Stimulated activated CD8-positive, alpha-beta memory T cell treated with anti-CD3 and anti-CD28 coated beads, Interleukin-4, amount 100 ng/mL, for 4 hours (primary cell): ENCODE data around the gene USP46.

ENCODE experiments used
- DNase-seq, 2 donors: peaks; one replicate each; pipeline ENCODE4 v3.0.0-alpha.2; 2020; ENCODE audit warnings: low read depth in 2 of 2, low spot score in 1 of 2

USP46 gene

DNA sequence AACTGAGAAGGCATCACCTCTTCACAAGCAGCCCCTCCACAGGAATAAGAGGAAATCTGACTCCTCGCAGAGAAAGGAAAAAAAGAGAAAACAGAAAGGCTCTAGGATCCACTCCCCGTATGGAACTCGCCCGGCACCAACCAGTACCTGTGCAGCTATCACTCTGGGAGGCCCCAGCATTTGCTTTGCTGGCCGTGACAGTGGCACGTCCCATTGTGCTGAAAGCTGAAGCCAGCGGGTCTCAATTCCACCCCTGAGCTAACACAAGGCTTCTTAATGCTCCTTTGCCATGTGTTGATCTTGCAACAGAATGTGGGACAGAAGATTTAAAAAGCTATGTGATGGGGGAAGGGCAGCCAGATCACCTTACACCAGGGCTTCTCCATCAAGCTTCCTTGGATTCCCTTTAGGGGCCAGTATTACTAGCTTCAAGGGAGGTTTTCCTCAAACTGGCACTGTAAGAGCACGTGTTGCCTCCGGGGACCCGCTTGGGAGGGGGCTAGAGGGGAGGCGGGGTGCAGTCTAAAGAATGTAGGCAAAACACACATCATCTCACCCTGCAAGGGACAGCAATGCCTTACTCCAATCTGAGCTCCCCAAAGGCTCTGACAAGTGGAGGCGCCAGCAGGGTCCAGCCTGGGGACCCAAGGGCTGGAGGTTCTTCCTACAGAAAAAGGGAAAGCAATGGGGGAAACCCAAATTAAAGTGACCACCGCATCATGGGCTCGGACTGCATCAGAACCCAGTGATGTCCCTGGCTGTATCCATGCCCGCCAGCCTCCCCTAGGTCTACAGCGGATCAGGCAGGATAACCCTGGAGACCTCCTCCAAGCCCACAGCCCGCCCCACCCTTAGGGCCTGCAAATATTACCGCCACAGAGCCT lies 1.2 kb downstream of the USP46 start:
- no peak for DNase-seq

DNA sequence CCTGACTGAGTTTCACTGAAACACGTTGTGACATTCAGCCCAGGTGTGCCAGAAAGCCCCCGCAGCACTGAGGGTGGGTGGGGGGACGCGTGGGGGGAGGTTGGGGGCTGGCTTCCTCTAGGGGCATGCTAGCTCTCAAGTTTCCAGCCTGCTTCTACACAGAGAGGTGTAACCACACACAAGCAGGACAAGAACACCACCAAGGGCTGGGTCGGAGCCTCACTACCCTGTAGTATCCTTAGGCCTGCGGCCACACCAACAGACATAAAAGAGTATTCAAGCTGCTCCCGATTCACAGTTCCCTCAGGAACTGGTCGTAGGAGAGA lies 1.8 kb downstream of the USP46 start:
- DNase-seq: no peak

- DNase-seq: no peak
Observed at GRCh38 chr4:52655506-52655905, 3.6 kb downstream of the USP46 start.

GRCh38 chr4:52651996-52652672 lies 7.0 kb downstream of the USP46 start:
- no peak for DNase-seq

DNA sequence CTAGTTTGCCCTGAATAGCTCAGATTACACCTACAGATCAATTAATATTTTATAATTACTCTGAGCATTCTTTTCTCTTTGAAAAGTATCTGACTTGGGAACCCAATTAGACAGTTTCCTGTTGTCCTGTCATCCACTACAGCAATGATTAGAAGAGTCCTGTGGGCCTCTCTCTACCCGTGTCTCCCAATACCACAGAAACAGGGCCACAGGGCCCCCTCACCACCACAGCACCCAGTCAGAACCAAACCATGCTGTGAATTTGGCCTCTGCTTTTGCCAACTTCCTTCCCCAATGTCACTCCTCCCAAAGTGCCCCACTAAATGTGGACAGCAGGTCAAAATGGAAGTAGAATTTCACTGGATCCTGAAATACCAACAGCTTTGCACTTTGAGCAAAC lies 10.3 kb downstream of the USP46 start:
- DNase-seq: no peak

DNA sequence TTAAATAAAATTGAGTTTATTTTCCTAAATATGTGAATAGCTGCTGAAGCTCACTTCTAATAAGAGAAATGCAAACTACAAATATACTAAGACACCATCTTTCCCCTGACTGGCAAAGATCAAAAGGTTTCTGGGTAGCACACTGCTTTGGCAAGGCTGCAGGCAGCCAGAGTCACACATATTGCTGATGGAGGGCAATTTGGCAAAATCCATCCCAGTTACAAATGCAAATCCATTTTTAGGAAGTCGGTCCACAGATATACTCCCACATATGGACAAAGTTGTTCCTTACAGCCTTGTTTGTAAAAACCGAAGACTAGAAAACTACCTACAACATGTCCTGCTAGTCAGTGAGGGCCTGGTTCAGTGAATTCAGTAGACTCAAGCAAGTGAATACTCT lies 12.4 kb downstream of the USP46 start:
- DNase-seq: no peak

DNA sequence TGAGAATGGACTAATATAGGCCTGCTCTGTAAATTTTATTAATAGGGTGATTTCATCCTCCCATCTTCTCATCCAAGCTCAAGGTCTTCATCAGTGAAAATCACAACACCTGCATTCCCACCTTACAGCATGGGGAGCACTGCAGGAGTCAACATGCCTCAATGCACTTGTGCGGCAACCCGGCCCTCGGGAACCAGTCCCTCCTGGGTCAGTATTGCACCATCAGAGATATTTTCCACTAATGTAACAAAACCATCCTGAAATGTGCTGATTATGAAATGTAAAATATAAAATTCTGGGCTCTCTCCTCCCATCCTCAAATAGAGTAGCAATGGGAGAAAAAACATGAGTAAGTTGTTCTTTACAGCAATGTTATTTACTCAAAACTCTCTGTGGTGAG lies 13.0 kb downstream of the USP46 start:
- no peak for DNase-seq

- no peak for DNase-seq
Observed at GRCh38 chr4:52645300-52645699, 13.8 kb downstream of the USP46 start.

DNA sequence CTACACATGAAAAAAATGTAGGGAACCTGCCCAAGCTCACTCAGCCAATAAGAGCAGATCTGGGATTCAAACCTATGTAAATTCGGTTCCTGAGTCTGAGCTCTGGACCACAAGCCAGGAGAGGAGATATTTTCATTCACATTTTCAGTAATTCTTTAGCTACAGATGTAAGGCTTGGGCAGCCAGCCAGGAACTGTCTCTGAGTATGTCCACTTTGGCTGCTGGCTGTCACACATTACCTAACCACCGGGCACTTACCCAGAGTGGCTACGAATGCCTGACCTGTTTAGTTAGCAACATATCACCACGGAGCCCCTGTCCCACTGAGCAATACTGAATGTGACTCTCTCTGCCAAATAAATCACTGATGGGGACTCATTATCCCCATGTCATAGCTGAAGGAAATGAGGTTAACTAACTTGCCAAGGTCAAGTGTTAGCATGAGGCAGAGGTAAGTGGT lies 15.3 kb downstream of the USP46 start:
- no peak for DNase-seq

DNA sequence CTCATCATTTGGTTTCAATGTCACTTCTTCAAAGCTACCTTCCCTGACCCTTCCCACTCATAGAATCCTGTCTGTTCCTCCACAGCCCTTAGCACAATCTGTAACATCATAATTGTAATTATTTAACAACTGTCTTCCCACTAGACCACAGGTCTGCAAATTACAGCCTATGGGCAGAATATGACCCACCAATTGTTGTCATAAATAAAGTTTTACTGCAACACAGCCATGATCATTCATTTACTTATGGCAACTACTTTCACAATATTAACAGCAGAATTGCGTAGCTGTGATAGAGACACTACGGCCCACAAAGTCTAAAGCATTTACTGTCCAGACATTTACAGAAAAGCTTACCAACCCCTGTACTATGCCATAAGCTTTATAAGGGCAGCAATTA lies 15.9 kb downstream of the USP46 start:
- DNase-seq: no peak

- DNase-seq: no peak
Observed at GRCh38 chr4:52641854-52642563, 17.1 kb downstream of the USP46 start.

GRCh38 chr4:52640808-52641565 lies 18.1 kb downstream of the USP46 start:
- DNase-seq: no peak

GRCh38 chr4:52638717-52639116 lies 20.4 kb downstream of the USP46 start:
- DNase-seq: no peak

- DNase-seq: no peak
Observed at GRCh38 chr4:52637116-52637515, 22.0 kb downstream of the USP46 start.

GRCh38 chr4:52635560-52635959 lies 23.5 kb downstream of the USP46 start:
- DNase-seq: no peak

- DNase-seq: no peak
Observed at GRCh38 chr4:52635130-52635529, 24.0 kb downstream of the USP46 start.

- DNase-seq: no peak
Observed at GRCh38 chr4:52633846-52634245, 25.3 kb downstream of the USP46 start.

DNA sequence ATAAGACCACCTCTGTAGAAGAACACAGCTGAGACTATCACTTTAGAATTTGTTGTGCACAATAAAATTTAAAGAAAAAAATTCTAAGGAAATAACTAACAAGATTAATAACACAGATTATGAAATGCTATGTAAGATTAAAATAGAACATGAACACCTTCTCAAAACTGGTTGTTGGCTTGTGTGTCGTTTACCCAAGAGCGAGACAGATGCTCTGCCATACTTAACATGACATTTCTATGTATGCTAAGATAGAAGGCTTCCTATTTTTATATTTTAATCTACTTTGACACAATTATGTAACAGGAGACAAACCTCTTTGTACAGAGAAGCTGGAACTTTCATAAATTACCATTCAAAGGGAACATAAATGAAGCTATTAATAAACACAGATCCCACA lies 30.1 kb downstream of the USP46 start:
- no peak for DNase-seq

DNA sequence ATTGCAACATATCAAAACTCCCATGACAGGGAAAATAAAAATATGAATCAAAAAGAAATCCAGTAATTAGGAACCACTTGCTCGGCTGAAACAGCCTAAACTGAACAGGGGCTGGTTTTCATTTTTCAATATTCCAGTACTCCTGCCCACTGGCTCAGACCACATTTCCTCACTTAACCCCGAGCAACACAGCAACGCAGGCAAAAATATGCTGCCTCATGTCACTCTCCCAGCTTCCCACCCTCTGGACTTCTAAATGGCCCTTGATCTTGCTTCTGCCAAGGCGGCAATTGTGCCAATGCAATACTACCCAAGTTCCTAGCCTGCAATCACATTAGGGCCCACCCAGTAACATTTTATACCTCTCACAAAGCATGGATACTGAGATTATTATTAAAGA lies 30.6 kb downstream of the USP46 start:
- DNase-seq: no peak

- no peak for DNase-seq
Observed at GRCh38 chr4:52627876-52628275, 31.2 kb downstream of the USP46 start.

DNA sequence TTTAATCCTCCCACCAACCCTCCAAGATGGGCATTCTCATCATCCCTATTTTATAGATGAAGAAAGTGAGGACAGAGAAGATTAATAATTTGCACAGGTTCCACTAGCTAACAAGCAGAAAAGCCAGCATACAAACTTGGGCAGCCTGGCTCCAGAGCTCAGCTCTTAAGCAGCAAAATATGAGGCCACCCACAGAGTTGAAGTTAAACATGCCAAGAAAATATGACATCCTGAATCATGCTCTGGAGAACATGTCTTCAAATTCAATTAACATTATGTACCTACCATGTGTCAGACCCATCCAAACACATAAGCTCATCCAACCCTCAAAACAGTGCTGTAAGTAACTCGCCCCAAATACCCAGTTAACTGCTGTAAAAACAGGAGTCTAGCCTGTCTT lies 33.9 kb downstream of the USP46 start:
- DNase-seq: no peak
